ENCODE measurements around the gene POU3F1.

Gene POU3F1

DNA sequence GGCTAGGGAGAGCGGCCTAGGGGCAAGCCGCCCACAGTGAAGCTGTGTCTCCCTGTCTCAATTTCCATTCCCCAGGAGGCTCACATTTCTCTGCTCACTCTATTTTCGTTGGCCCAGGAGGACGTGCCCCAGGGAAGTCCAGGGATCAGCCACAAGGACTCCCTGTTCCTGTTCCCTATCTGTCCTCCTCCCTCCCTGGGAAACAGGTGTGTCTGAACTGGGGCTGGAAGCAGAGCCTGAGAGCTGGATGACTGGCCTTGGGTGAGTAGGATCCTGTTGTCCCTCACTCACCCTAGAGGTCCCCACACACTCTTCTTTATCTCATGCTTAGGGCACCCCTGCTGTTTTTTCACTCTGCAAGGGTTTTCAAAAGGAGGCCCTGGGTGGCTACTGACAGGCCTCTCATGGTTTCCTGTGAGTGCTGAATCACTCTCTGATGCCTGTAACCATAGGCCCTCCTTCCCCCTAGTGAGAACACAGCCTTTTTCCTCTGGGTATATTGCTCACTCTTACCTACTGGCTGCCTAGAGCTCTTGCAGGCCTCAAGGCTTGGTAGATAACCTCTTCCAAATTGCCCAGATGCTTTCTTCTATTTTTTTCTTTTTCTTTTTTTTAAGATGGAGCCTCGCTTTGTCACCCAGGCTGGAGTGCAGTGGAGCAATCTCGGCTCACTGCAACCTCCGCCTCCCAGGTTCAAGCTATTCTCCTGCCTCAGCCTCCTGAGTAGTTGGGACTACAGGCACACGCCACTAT lies 37.3 kb downstream of the POU3F1 start:
- H3K4me3 ChIP-seq (ENCODE audit: severe bottlenecking): no peak overlapping the region
- H3K36me3 ChIP-seq (ENCODE audit: low read depth): peaks cover 5% of the 10 kb centered on the region; the same call in 1 of the 2 replicates
- ATAC-seq (ENCODE audit: low read depth) (peak; percentile 17; the same call in 1 of the 3 replicates), DNase-seq (ENCODE audit: low spot score) (no peak)
- peaks cover 11% of the 10 kb centered on the region for H3K4me1 ChIP-seq (ENCODE audit: insufficient read depth, poor library complexity, severe bottlenecking)
- H3K9me3 ChIP-seq (ENCODE audit: severe bottlenecking): no peaks in the 10 kb centered on the region
- H3K27me3 ChIP-seq (ENCODE audit: insufficient read depth, poor library complexity, severe bottlenecking): no peaks in the 10 kb centered on the region
- no peak for TF ChIP-seq CTCF (IDR thresholded peaks at IDR 0.05; ENCODE audit: poor library complexity, severe bottlenecking)
- peak overlapping the region; percentile 26 for H3K27ac ChIP-seq (ENCODE audit: poor library complexity, severe bottlenecking)

- no peaks in the 10 kb centered on the region for H3K9me3 ChIP-seq (ENCODE audit: severe bottlenecking)
- ATAC-seq (ENCODE audit: low read depth): no peak
- TF ChIP-seq CTCF (IDR thresholded peaks at IDR 0.05; ENCODE audit: poor library complexity, severe bottlenecking): no peak
- H3K27ac ChIP-seq (ENCODE audit: poor library complexity, severe bottlenecking): peak overlapping the region; percentile 58
- H3K4me3 ChIP-seq (ENCODE audit: severe bottlenecking): no peak overlapping the region
- no peaks in the 10 kb centered on the region for H3K27me3 ChIP-seq (ENCODE audit: insufficient read depth, poor library complexity, severe bottlenecking)
- 0 out of 2 replicates have a peak, but pooled peaks cover 5% of the 10 kb centered on the region for H3K36me3 ChIP-seq (ENCODE audit: low read depth)
- peak; percentile 29 for DNase-seq (ENCODE audit: low spot score)
- H3K4me1 ChIP-seq (ENCODE audit: insufficient read depth, poor library complexity, severe bottlenecking): peaks cover 8% of the 10 kb centered on the region
Measured at GRCh38 chr1:38006008-38006828, 40.4 kb downstream of the POU3F1 start.

DNA sequence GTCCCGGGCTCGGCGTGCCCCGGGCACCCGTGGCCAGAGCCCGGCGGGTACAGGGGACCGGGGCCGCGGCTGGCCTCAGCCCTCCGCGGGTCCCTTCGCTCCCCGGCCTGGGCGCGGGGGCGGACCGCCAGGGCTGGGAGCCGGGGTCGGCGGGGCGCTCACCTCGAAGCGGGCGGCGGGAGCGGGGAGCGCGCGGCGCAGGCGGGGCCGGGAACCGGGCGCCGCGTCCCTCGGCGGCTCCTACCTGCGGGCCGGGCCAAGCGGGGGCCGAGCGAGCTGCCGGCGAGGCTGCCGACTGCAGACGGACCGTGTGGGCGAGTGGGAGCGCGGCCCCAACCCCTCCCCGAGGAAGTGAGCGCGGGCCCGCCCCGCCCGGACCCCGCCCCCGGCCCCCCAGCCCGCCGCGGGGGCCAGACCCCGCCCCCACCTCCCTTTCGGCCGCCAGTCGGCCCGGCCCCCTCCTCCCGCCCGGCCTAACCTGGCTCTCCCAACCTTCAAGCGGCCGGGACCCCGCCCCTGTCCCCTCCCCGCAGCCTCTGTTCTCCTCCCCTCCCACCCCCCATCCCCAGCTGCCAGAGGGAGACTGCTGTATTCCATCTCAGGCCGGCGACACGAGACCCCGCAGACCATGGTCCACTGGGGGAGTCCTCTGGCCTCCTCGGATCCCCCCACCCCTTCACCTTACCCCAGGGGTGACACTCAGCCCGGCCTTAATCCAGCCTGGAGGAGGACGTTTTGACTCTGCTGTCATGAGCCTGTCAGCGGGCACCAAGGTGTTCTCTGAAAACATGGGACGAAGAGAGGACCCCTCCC lies 41.2 kb downstream of the POU3F1 start, which contains the start of gene FHL3:
FHL3 (minus strand) TSS at position 320 of the 813 bp plus-strand sequence. CDS start 6,102 bp downstream, outside the sequence.
- no peaks in the 10 kb centered on the region for H3K9me3 ChIP-seq (ENCODE audit: severe bottlenecking)
- TF ChIP-seq CTCF (IDR thresholded peaks at IDR 0.05; ENCODE audit: poor library complexity, severe bottlenecking): no peak
- peak within 1 kb of the TSS; percentile 99 for H3K4me3 ChIP-seq (ENCODE audit: severe bottlenecking)
- H3K27me3 ChIP-seq (ENCODE audit: insufficient read depth, poor library complexity, severe bottlenecking): no peaks in the 10 kb centered on the region
- H3K4me1 ChIP-seq (ENCODE audit: insufficient read depth, poor library complexity, severe bottlenecking): peaks cover 16% of the 10 kb centered on the region
- peak within 1 kb of the TSS; percentile 58 for H3K27ac ChIP-seq (ENCODE audit: poor library complexity, severe bottlenecking)
- ATAC-seq (ENCODE audit: low read depth) (peak; percentile 46), DNase-seq (ENCODE audit: low spot score) (peak; percentile 57)
- 0 out of 2 replicates have a peak, but pooled peaks cover 5% of the 10 kb centered on the region for H3K36me3 ChIP-seq (ENCODE audit: low read depth)

DNA sequence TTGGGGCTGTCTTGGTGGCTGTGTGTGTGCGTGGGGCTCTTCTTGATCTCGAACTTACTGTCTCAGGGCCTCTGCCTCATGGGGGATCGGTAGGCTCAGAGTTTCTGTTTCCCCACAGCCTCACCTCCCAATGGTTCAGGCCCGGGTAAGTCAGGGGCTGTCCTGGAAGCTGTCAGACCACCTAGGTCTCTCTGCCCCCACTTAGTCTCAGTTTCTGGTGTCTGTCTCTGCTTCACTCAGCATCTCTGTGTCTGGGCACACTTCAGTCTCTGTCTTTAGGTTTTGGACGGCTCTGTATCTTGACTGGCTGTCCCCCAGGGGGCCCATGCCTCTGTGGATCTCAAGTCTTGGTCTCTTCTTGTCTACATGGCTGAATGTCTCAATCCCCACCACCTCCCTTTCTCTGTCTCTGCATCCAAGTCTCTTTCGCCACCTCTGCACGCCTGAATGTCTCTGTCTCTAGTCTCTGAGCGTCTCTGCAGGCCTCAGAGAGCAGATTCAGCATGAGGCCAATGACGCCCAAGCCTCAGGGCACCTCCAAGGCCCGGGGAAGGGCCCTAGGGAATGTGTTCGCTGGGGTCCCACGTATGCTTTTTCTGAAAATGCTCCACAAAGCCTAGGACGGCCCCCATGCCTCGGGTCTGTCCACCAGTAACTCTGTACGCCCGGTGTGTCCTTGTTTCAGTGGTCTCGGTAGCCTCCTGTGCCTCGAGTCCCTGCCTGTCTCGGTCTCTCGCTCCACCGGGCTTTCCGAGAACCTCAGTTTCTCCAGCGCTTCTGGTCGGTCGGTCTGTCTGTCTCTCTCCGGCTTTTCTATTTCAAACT lies 42.1 kb downstream of the POU3F1 start:
- peaks cover 25% of the 10 kb centered on the region for H3K4me1 ChIP-seq (ENCODE audit: insufficient read depth, poor library complexity, severe bottlenecking)
- ATAC-seq (ENCODE audit: low read depth) (0 out of 3 replicates have a peak, but pooled peaks have one; percentile 2), DNase-seq (ENCODE audit: low spot score) (no peak)
- 0 out of 2 replicates have a peak, but pooled peaks cover 5% of the 10 kb centered on the region for H3K36me3 ChIP-seq (ENCODE audit: low read depth)
- H3K9me3 ChIP-seq (ENCODE audit: severe bottlenecking): no peaks in the 10 kb centered on the region
- H3K27ac ChIP-seq (ENCODE audit: poor library complexity, severe bottlenecking): peak overlapping the region; percentile 58
- no peak for TF ChIP-seq CTCF (IDR thresholded peaks at IDR 0.05; ENCODE audit: poor library complexity, severe bottlenecking)
- no peaks in the 10 kb centered on the region for H3K27me3 ChIP-seq (ENCODE audit: insufficient read depth, poor library complexity, severe bottlenecking)
- peak overlapping the region; percentile 99 for H3K4me3 ChIP-seq (ENCODE audit: severe bottlenecking)

All from RWPE2 (cell line).